Measurements from ENCODE around the gene FRAT1. TPM values are rescaled to one million over a fixed set of nuclear protein-coding genes. Genes with fewer than 3 reads are reported as not detected.

Gene FRAT1
- 10 to 100 TPM; 13.3 to 27.2 (median 21.5) TPM for total RNA-seq
- 1 to 10 TPM; 6.0 to 7.8 (median 7.7) TPM for polyA plus RNA-seq
- long read RNA-seq, donor 1, partial matches to known transcripts, result 0 of 3 reads
- long read RNA-seq, donor 1, other reads (novel, unspliced or antisense), result 0 of 3 reads
- long read RNA-seq, donor 2, transcript FRAT1-201 (1 exons, 2,649 nt), result major isoform, 8 of 8 reads
- long read RNA-seq, donor 2, partial matches to known transcripts, result 0 of 8 reads
- long read RNA-seq, donor 2, other reads (novel, unspliced or antisense), result 0 of 8 reads

GRCh38 chr10:97318772-97319651 lies at the start of gene FRAT1:
Gene FRAT1, plus strand, starts transcription at chr10:97319271. Its CDS starts 183 bp downstream, at chr10:97319454.
- intact Hi-C loops (cut with DNase I; ENCODE audit: low total_unique reads), result no loop called here
- no peaks in the 10 kb centered on the region for H3K9me3 ChIP-seq
- peak within 1 kb of the TSS; percentile 53 to 96 (median 87) for H3K4me3 ChIP-seq
- no peaks in the 10 kb centered on the region for H3K36me3 ChIP-seq
- TF ChIP-seq POLR2A (IDR thresholded peaks at IDR 0.05) (peak; percentile 70 to 92 (median 79)), POLR2AphosphoS5 (IDR thresholded peaks at IDR 0.05) (peak; percentile 86 to 93 (median 91)), CTCF (IDR thresholded peaks at IDR 0.05 in 8 of 11, conservative IDR thresholded peaks at IDR 0.05 in 3 of 11) (peak in 1 of 11 experiments; percentile 8)
- peaks cover 17 to 82% (median 39%) of the 10 kb centered on the region in 6 donors for H3K4me1 ChIP-seq
- no peaks in the 10 kb centered on the region for H3K27me3 ChIP-seq (replicated peaks in 1 of 7)
- H3K27ac ChIP-seq, result peak within 1 kb of the TSS; percentile 98 to 99 (median 99)
- peak; percentile 97 for DNase-seq
- 0 to 1% (median 0%) methylated on average over 38 to 79 of the region's 79 CpGs for whole genome bisulfite sequencing, 5 donors

- Histone ChIP-seq H3K36me3 (peaks cover 0 to 10% (median under 1%) of the 10 kb centered on the region in 6 donors), H3K27me3 (replicated peaks in 1 of 7) (no peaks in the 10 kb centered on the region), H3K4me3 (no peak overlapping the region), H3K4me1 (peaks cover 0 to 12% (median 6%) of the 10 kb centered on the region in 6 donors), H3K27ac (no peak overlapping the region), H3K9me3 (peaks cover 0 to 6% (median 0%) of the 10 kb centered on the region in 8 donors)
- intact Hi-C loops (cut with DNase I; ENCODE audit: low total_unique reads), result no loop called here
- no peak for DNase-seq
- TF ChIP-seq POLR2AphosphoS5 (IDR thresholded peaks at IDR 0.05) (no peak), CTCF (IDR thresholded peaks at IDR 0.05 in 8 of 11, conservative IDR thresholded peaks at IDR 0.05 in 3 of 11) (no peak), POLR2A (IDR thresholded peaks at IDR 0.05) (no peak)
- 73 to 86% (median 78%) methylated on average over 3 of the region's 3 CpGs for WGBS, 5 donors
Measured at GRCh38 chr10:97270523-97271154, 48.4 kb upstream of the FRAT1 start.

- intact Hi-C loops (cut with DNase I; ENCODE audit: low total_unique reads), result no loop called here
- Histone ChIP-seq H3K4me1 (peaks cover 4 to 25% (median 18%) of the 10 kb centered on the region in 6 donors), H3K27ac (peak overlapping the region in 3 of 8 donors; percentile 36 to 69 (median 57)), H3K27me3 (replicated peaks in 1 of 7) (no peaks in the 10 kb centered on the region), H3K4me3 (no peak overlapping the region), H3K9me3 (no peaks in the 10 kb centered on the region), H3K36me3 (no peaks in the 10 kb centered on the region)
- TF ChIP-seq POLR2AphosphoS5 (IDR thresholded peaks at IDR 0.05), result no peak
- no peak for TF ChIP-seq POLR2A (IDR thresholded peaks at IDR 0.05)
- TF ChIP-seq CTCF (IDR thresholded peaks at IDR 0.05 in 8 of 11, conservative IDR thresholded peaks at IDR 0.05 in 3 of 11), result no peak
- 95 to 99% (median 97%) methylated on average over 3 of the region's 3 CpGs for WGBS, 5 donors
- DNase-seq, result no peak
Measured at GRCh38 chr10:97273700-97274099, 45.4 kb upstream of the FRAT1 start.

Data from spleen (tissue), 13 donors.